GM12874 (cell line): ENCODE results near the gene COL19A1.

Experiments
- CTCF ChIP-seq: IDR thresholded peaks from 2 replicates; pipeline ENCODE4 v1.5.1; 2011; ENCODE audit warnings: low read depth, mild to moderate bottlenecking, control low read depth, low read length, moderate library complexity; ENCODE audit not compliant: insufficient read depth

COL19A1 gene

GRCh38 chr6:69984506-69984905, 118.2 kb downstream of the COL19A1 start:
- no peak for TF ChIP-seq CTCF

- no peak for TF ChIP-seq CTCF
These were observed 118.8 kb downstream of the COL19A1 start for GRCh38 chr6:69985180-69985579.

GRCh38 chr6:69987550-69987949, 121.2 kb downstream of the COL19A1 start:
- no peak for TF ChIP-seq CTCF

- no peak for TF ChIP-seq CTCF
These were observed 122.2 kb downstream of the COL19A1 start for GRCh38 chr6:69988458-69989126.

- TF ChIP-seq CTCF: no peak
These were observed 127.9 kb downstream of the COL19A1 start for GRCh38 chr6:69994251-69994650.

GRCh38 chr6:70008189-70008588, 141.8 kb downstream of the COL19A1 start:
- no peak for TF ChIP-seq CTCF

GRCh38 chr6:70028246-70028645, 161.9 kb downstream of the COL19A1 start:
- TF ChIP-seq CTCF: no peak
